Endothelial cell of umbilical vein (primary cell): ENCODE data around the gene MPP4. TPM values are rescaled to one million over a fixed set of nuclear protein-coding genes. Genes with fewer than 3 reads are reported as not detected.
A peak's percentile ranks its signal among the peaks of the same experiment; 100 is the strongest.

Experiments used
- BruUV-seq: library from RNA; stranded (reverse); fragments of 400-500 nt; replicated peaks from 2 replicates; lab custom pipeline; 2021; lab: Mats Ljungman, UMichigan
- CTCF ChIA-PET: fragments of 300-600, 350-600 bp; sonication (Branson Sonifier 250); formaldehyde crosslinking; loops from one replicate; lab custom pipeline; 2021; ENCODE audit warnings: antibody characterized with exemption, inconsistent platforms; lab: Charles Lee
- POLR2A ChIA-PET: fragments of 300-600, 350-600 bp; sonication (Branson Sonifier 250); formaldehyde crosslinking; loops from one replicate; lab custom pipeline; 2021; ENCODE audit warnings: antibody characterized with exemption, inconsistent platforms; lab: Charles Lee
- DNase-seq: peaks from one replicate; pipeline ENCODE4 v3.0.0-alpha.2; 2011; ENCODE audit warnings: low read depth, low spot score
- FAIRE-seq: peaks from 2 replicates; lab custom pipeline; 2011; peaks lifted over from hg19 to GRCh38; lab: Jason Lieb, UNC
- H2AFZ ChIP-seq: 2 replicates; pipeline ENCODE4 v1.6.0; 2012; ENCODE audit warnings: low read depth, low read length, control low read depth, inconsistent platforms
- H3K27ac ChIP-seq: 2 replicates; pipeline ENCODE4 v1.5.1; 2011; ENCODE audit warnings: low read depth, mild to moderate bottlenecking, control low read depth, low read length, moderate library complexity; ENCODE audit not compliant: insufficient read depth
- H3K27me3 ChIP-seq, 2 experiments: 2 replicates each; pipeline versions ENCODE4 v1.6.0 to v1.6.1; 2011; ENCODE audit warnings: low read length in 2 of 2, mixed read lengths in 1 of 2; ENCODE audit not compliant: control insufficient read depth in 2 of 2, insufficient read depth in 2 of 2
- H3K36me3 ChIP-seq, 2 experiments: 2 replicates in 1 of 2; 3 replicates in 1 of 2; pipeline ENCODE4 v1.5.1; 2011; ENCODE audit warnings: low read length in 2 of 2, mild to moderate bottlenecking in 1 of 2, moderate library complexity in 1 of 2; ENCODE audit not compliant: control insufficient read depth in 2 of 2, insufficient read depth in 2 of 2; ENCODE audit errors: extremely low read depth in 1 of 2
- H3K4me1 ChIP-seq: 3 replicates; pipeline ENCODE4 v1.5.1; 2011; ENCODE audit warnings: mild to moderate bottlenecking, low read length; ENCODE audit not compliant: control insufficient read depth, insufficient read depth; ENCODE audit errors: extremely low read depth
- H3K4me2 ChIP-seq: 2 replicates; pipeline ENCODE4 v1.6.1; 2011; ENCODE audit warnings: low read length, control low read depth, mixed read lengths; ENCODE audit not compliant: insufficient read depth
- H3K4me3 ChIP-seq, 3 experiments: fragments of 200-600 bp in 1 of 3; sonication (generic), shearing (Covaris generic) in 1 of 3; replicated peaks in 1 of 3; 2 replicates each; pipeline ENCODE4 v1.5.1; 2011 to 2016; ENCODE audit warnings: control low read depth in 3 of 3, low read length in 3 of 3, mild to moderate bottlenecking in 2 of 3, inconsistent platforms in 1 of 3, low read depth in 1 of 3, moderate library complexity in 1 of 3; ENCODE audit not compliant: insufficient read depth in 1 of 3
- H3K79me2 ChIP-seq: 2 replicates; pipeline ENCODE4 v1.6.0; 2012; ENCODE audit warnings: low read length, inconsistent platforms; ENCODE audit not compliant: control insufficient read depth, insufficient read depth
- H3K9ac ChIP-seq: replicated peaks from 2 replicates; pipeline ENCODE3; 2011; ENCODE audit warnings: low read length, control low read depth; ENCODE audit not compliant: insufficient read depth; ENCODE audit errors: extremely low read depth
- H3K9me1 ChIP-seq: replicated peaks from 3 replicates; pipeline ENCODE4 v1.6.0; 2011; ENCODE audit warnings: mild to moderate bottlenecking, low read length; ENCODE audit not compliant: control insufficient read depth, insufficient read depth; ENCODE audit errors: extremely low read depth
- H3K9me3 ChIP-seq: replicated peaks from 2 replicates; pipeline ENCODE4 v1.5.1; 2012; ENCODE audit warnings: low read length, inconsistent platforms; ENCODE audit not compliant: control insufficient read depth, insufficient read depth
- H4K20me1 ChIP-seq: replicated peaks from 2 replicates; pipeline ENCODE3; 2011; ENCODE audit warnings: mild to moderate bottlenecking, low read length; ENCODE audit not compliant: control insufficient read depth, insufficient read depth; ENCODE audit errors: extremely low read depth
- EZH2 ChIP-seq: IDR thresholded peaks from 2 replicates; pipeline ENCODE4 v1.6.1; 2012; ENCODE audit warnings: borderline replicate concordance, low read depth, mild to moderate bottlenecking, moderate library complexity, low read length, inconsistent platforms; ENCODE audit not compliant: severe bottlenecking
- FOS ChIP-seq: IDR thresholded peaks from 2 replicates; pipeline ENCODE4 v1.6.1; 2011; ENCODE audit warnings: mild to moderate bottlenecking, low read length, moderate library complexity, borderline replicate concordance; ENCODE audit not compliant: insufficient read depth
- GATA2 ChIP-seq: IDR thresholded peaks from 2 replicates; pipeline ENCODE4 v1.7.0; 2011; ENCODE audit warnings: low read depth, mild to moderate bottlenecking, moderate library complexity, mixed read lengths, low read length; ENCODE audit not compliant: insufficient read length, insufficient read depth
- JUN ChIP-seq: IDR thresholded peaks from 2 replicates; pipeline ENCODE4 v1.6.1; 2011; ENCODE audit warnings: borderline replicate concordance, low read depth; ENCODE audit not compliant: insufficient read length, insufficient read depth
- MYC ChIP-seq: IDR thresholded peaks from one replicate; pipeline ENCODE4 v1.6.1; 2011; ENCODE audit warnings: mild to moderate bottlenecking, low read depth, low read length
- POLR2A ChIP-seq: IDR thresholded peaks from 2 replicates; pipeline ENCODE4 v1.6.1; 2012; ENCODE audit warnings: low read depth, mild to moderate bottlenecking, control low read depth, low read length
- POLR2AphosphoS5 ChIP-seq: IDR thresholded peaks from 2 replicates; pipeline ENCODE4 v1.6.1; 2012; ENCODE audit warnings: low read depth, mild to moderate bottlenecking, control low read depth, low read length, moderate library complexity; ENCODE audit not compliant: insufficient read depth
- dilution Hi-C: fragments of 300-500 bp; cut with MboI; formaldehyde crosslinking; loops from one replicate; pipeline ENCODE4 v1.15.0; 2019; ENCODE audit warnings: low sequenced_read_pairs; ENCODE audit not compliant: extremely low pct_ligation_motif_present
- intact Hi-C: fragments of 100-400 bp; cut with micrococcal nuclease; formaldehyde crosslinking; loops from one replicate; pipeline ENCODE4 v1.10.0; 2022
- polyA plus RNA-seq, 4 experiments: library from polyadenylated mRNA; depleted of rRNA in 3 of 4; stranded (reverse) in 3 of 4; unstranded in 1 of 4; fragments of >200 nt; gene quantifications; 2 replicates each; pipeline versions ENCODE4 v1.2.1 to v1.2.3, GENCODE V29; 2011 to 2012; ENCODE audit warnings: missing spikeins in 1 of 4
- total RNA-seq: library from RNA; stranded (reverse); gene quantifications from 2 replicates; pipeline ENCODE4 v1.2.3, GENCODE V29; 2021
- TF ChIP-seq, protein P1 (sequence below): IDR thresholded peaks from 2 replicates; pipeline ENCODE4 v1.6.1; 2011; ENCODE audit not compliant: insufficient read depth, insufficient read length
- TF ChIP-seq, protein P2 (sequence below), 2 donors: IDR thresholded peaks; 1 replicate in 1 of 2; 2 replicates in 1 of 2; pipeline ENCODE4 v1.5.1; 2011; ENCODE audit warnings: low read length in 2 of 2, mild to moderate bottlenecking in 2 of 2, moderate library complexity in 2 of 2, control low read depth in 1 of 2, inconsistent platforms in 1 of 2, low read depth in 1 of 2; ENCODE audit not compliant: insufficient read depth in 1 of 2; ENCODE audit errors: extremely low read depth in 1 of 2

MPP4 gene
- total and polyA plus RNA-seq, 2 donors (not counting 3 experiments of a cell fraction or from before 2014, with no cell fraction given), result 5.6 to 7.6 TPM

DNA sequence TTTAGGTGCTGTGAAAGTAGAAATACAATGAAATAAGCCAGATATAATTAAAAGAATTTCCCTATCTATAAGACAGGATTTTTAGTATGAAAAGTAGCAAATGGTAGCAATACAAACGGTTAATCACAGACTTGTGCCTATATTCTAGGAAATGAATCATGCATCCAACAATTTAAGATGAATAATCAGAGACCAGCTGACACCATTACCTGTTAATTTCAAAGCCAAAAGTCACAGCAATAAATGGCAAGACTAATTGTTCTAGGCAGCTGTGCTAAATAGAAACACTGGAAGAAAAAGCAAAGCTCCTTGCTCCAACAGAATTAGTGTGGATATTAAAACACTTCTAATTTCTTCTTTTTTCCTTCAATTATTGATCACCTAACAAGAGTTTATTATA is 35.1 kb upstream of the MPP4 start:
- intact Hi-C loops (loop anchor here (5.0 kb wide), 1 partner anchor 281 kb away; the partner anchor contains the start of genes STRADB and TRAK2), dilution Hi-C loops (no loop called here)
- Histone ChIP-seq H4K20me1 (no peaks in the 10 kb centered on the region), H3K27ac (peak overlapping the region; percentile 23), H3K4me3 (peak overlapping the region in 1 of 3 experiments; percentile 40), H3K36me3 (peaks cover 3 to 6% of the 10 kb centered on the region in 2 experiments), H3K4me1 (peaks cover 38% of the 10 kb centered on the region), H3K4me2 (peak overlapping the region; percentile 81), H3K79me2 (no peaks in the 10 kb centered on the region), H3K9me3 (no peaks in the 10 kb centered on the region), H3K27me3 (no peaks in the 10 kb centered on the region), H3K9me1 (no peaks in the 10 kb centered on the region), H3K9ac (peak overlapping the region; percentile 11), H2AFZ (no peak overlapping the region)
- FAIRE-seq, result peak; percentile 90
- TF ChIP-seq, protein P1, sequence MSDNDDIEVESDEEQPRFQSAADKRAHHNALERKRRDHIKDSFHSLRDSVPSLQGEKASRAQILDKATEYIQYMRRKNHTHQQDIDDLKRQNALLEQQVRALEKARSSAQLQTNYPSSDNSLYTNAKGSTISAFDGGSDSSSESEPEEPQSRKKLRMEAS, result no peak
- TF ChIP-seq POLR2AphosphoS5, result peak; percentile 68
- TF ChIP-seq FOS, result peak; percentile 85
- TF ChIP-seq EZH2, result no peak
- no peak for TF ChIP-seq POLR2A
- no peak for TF ChIP-seq GATA2
- TF ChIP-seq, protein P2, sequence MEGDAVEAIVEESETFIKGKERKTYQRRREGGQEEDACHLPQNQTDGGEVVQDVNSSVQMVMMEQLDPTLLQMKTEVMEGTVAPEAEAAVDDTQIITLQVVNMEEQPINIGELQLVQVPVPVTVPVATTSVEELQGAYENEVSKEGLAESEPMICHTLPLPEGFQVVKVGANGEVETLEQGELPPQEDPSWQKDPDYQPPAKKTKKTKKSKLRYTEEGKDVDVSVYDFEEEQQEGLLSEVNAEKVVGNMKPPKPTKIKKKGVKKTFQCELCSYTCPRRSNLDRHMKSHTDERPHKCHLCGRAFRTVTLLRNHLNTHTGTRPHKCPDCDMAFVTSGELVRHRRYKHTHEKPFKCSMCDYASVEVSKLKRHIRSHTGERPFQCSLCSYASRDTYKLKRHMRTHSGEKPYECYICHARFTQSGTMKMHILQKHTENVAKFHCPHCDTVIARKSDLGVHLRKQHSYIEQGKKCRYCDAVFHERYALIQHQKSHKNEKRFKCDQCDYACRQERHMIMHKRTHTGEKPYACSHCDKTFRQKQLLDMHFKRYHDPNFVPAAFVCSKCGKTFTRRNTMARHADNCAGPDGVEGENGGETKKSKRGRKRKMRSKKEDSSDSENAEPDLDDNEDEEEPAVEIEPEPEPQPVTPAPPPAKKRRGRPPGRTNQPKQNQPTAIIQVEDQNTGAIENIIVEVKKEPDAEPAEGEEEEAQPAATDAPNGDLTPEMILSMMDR (IDR thresholded peaks at IDR 0.05; ENCODE audit: extremely low read depth in 1 of 2, insufficient read depth in 1 of 2, low read depth in 1 of 2, low read length in 2 of 2), result no peak
- TF ChIP-seq MYC, result no peak
- TF ChIP-seq JUN, result peak; percentile 89
- CTCF ChIA-PET, result interaction anchor here (1.0 to 1.9 kb wide), 7 partner anchors 10 to 282 kb away, joined by 3 to 8 read pairs (median 4); partner anchors contain the start of genes STRADB and TRAK2
- peak; percentile 86 for DNase-seq
- BruUV-seq, result no TSS peak
- POLR2A ChIA-PET, result interaction anchor here (0.6 to 1.4 kb wide), 2 partner anchors 12 to 17 kb away, joined by 3 read pairs; no protein-coding TSS in a partner anchor
